ENCODE results near the gene PPFIA3.
"Not testable (repeated sequence)": the region's sequence is repeated elsewhere in the genome, so short reads cannot be mapped to it uniquely, and the experiment has no call there.

PPFIA3 gene

DNA sequence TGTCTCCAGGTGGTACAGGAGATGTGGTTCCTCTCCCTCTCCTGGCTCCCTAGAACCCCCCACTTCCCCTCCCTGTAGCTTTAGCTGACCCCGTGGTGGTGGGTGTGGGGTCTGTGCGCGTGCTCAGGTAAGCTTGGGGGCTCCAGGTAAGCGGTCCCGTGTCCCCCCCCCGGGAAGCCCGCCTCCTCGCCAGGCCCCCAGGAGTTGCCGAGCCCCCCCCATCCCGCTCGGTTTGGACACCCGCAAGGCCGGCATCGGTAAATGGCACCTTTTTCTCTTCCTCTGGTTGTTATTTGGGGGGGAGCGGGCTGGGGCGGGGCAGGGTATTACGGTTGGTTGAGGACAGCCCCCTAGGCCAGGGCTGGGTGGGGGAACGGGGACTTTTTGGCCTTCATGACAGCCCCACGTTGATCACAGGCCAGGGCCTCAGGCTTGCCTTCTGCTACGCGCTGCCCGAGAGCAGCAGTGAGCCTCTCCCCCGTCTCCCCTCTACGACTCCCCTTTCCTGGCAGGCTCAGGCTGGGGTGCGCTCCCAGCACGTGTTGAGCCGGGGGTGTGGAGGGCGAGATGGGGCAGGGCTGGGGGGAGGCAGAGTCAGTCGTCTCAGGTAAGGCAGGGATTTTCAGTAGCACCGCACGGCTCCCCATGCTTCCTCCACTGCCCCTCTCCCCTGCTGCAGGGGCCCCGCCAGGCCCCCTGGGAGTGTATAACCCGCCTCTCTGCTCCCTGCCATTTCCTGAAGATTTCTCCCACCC, 15.8 kb upstream of the PPFIA3 start:
- DNase-seq = no peak

DNA sequence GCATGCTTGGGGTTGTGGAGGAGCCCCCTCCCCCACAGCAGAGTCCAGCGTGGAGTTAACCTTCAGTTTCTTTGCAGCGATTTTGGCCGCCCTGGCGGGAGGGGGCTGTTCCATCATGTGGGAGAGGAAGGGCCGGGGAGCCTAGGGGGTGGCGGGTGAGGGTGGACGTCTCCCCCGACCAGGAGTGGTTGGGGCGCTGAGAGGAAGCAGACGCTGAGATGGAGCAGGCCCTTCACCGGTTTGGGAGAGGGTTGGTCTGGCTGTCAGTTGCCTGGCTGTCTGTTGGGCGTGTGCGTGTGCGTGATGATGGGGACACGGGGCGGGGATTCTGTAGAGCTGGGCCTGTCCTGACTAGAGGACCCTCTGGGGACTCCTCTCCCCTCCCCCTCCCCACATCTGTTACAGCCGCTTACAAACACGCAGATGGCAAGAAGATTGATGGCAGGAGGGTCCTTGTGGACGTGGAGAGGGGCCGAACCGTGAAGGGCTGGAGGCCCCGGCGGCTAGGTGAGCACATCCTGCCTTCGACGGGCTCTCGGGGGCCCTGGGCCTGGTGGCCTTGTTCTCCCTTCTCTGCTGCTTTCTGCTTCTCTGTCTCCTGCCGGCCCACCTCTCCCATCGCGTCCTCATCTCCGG, 15.0 kb upstream of the PPFIA3 start:
- DNase-seq = no peak

DNA sequence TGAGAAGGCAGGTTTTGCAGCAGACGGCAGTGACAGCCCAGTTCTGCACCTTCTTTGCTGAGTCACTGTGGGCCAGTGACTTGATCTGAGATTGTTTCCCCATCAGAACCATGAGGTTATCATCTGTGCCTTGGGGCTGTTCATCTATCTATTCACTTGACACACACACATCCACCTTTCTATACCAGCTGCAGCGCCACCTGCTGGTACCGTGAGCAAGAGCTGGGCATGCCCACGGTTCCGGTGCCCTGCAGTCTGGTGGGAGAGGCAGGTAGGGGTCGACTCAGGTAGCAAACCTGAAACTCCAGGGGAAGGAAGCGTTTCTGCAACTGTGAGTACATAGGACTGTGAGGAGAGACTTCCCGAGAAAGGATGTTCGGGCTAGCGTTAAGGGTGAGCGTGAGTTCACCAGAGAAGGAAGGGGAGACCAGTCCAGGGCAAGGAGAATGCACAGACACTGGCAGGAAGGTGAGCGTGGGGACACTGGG, 12.7 kb upstream of the PPFIA3 start:
- DNase-seq = peak; percentile 64

DNA sequence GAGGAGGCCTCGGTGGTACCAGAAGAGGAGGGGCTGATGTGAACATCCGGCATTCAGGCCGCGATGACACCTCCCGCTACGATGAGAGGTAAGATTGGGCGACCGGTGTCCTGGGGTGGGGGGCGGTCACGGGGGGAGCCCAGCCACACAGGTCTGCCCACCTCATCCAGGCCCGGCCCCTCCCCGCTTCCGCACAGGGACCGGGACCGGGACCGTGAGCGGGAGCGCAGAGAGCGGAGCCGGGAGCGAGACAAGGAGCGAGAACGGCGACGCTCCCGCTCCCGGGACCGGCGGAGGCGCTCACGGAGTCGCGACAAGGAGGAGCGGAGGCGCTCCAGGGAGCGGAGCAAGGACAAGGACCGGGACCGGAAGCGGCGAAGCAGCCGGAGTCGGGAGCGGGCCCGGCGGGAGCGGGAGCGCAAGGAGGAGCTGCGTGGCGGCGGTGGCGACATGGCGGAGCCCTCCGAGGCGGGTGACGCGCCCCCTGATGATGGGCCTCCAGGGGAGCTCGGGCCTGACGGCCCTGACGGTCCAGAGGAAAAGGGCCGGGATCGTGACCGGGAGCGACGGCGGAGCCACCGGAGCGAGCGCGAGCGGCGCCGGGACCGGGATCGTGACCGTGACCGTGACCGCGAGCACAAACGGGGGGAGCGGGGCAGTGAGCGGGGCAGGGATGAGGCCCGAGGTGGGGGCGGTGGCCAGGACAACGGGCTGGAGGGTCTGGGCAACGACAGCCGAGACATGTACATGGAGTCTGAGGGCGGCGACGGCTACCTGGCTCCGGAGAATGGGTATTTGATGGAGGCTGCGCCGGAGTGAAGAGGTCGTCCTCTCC, 11.5 kb upstream of the PPFIA3 start:
- no peak for DNase-seq

DNA sequence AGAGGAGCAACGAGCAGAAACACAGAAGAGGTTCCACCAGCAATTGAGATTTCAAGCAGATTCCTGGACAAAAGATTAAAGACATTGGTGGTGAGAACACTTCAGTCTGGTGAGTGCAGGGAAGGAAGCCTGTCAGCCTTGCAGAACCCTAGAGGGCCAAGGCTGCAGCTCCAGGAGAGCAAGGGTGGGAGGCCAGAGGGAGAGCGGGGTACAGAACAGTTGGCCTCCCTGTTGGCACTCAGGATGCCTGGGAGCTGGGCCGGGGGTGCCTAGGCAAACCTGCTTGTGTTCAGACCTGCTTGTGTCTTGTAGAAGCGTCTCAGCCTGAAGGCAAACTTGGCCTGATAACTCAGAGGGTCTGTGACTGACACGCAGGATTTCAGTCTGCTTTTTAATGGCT, 10.3 kb upstream of the PPFIA3 start:
- DNase-seq = no peak

DNA sequence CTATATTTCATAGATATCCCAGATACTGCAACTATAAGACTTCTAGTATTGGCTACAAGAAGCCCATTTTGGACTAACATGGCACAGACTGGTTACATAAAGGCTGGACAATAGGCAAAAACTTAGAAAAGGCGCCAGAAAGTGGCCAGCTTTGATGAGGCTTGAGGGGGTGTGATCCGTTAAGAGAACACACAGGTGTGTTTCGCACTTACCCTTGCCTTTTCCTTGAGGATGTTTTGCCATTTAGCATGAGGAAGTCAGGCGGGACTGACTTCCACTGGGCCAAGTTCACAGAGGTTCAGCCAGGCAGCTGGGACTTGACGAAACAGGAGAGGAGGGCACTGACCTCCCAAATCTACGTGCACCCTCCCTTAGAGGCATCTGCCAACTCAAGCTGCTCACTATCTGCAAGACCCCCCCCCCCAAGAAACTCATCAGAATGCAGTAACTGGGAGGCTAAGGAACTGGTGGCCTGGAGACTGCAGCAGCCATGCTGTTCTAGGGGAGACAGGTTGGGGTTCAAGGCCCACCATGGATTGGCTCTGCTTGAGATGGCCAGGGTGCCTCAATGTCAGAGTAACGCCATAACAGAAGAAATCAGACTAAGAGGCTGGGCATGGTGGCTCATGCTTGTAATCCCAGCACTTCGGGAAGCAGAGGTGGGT, 9.6 kb upstream of the PPFIA3 start:
- no peak for DNase-seq

DNA sequence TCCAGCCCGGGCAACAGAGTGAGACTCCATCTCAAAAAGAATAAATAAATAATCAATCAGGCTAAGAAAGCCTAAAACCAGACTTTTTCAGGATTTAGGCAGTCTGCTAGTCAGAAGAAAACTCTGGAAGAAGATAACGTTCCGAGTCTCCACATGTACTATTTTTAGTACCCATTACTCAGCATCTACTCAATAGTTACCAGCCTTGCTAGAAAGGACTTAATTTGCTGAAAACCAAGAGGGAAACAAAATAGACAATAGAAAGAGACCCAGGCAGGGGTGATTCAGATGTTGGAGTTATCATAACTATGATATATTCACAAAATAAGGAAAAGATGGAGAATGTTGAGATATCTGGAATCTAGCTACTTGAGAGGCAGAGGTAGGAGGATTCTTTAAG, 8.8 kb upstream of the PPFIA3 start:
- DNase-seq = no peak

DNA sequence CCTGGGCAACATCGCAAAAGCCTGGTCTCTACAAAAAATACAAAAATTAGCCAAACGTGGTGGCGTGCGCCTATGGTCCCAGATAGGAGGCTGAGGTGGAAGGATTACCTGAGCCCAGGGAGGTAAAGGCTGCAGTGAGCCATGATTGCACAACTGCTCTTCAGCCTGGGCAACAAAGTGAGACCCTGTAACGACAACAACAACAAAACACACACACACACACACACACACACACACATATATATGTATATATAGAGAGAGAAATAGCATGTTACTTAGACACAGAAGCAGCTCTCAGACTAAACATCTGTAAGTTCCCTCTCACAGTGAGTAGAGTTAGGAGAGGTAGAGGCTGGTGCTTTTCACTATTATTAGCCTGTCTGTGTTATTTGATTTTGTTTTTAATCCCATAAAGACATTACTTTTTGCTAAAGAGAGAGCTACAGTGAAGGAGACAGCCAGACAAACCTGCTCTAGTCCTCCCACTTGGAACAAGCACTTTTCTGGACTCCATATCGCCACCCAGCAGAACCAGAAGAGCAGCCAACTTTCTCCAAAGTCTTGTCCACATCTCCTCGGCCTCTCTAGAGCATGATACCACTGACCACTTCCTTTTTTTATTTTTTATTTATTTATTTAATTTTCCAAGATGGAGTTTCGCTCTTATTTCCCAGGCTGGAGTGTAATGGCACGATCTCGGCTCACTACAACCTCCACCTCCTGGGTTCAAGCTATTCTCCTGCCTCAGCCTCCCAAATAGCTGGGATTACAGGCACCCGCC, 7.9 kb upstream of the PPFIA3 start:
- DNase-seq = no peak

DNA sequence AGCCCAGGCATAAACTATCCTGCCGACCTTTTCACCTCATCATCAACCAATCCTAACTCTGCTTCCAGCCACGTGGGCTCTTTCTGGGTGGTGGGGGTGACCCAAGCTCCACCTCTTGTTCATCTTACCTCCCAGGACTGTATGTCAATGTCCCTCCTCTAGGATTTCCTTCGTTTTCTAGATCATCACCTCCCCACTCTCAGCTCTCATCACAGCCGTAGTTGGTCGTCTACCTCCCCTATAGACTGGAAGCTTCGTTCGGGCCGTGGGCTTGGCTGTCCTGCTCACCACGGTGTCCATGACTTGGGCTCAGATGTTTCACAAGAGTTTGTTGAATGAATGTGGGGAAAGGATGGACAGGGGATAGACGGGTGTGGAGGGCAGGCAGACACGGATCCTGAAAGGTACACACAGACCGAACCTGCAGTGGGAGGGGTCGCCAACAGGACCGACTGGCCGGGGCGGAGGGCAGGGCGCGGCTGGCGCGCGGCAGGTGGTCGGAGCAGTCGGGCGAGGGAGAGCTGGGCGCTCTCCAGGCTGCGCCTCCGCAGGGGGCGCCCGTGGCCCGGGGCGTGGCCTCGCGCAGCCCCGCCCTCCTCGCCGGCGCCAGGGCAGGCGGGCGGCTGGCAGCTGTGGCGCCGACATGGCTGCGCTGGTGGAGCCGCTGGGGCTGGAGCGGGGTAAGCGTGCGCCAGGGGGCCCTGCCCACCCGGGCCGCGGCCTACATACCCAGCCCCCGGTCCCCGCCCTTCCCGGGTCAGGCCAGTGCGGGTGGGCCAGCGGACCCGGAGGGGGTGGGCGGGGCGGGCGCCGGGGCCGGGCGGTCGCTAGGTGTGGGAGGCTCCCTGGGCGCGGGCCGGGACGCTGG, 5.3 kb upstream of the PPFIA3 start, which contains the start of gene LIN7B:
Gene LIN7B (plus strand): TSS at position 609 of the 868 bp plus-strand sequence. CDS start 35 bp downstream, at position 644.
- DNase-seq = peak; percentile 71

DNA sequence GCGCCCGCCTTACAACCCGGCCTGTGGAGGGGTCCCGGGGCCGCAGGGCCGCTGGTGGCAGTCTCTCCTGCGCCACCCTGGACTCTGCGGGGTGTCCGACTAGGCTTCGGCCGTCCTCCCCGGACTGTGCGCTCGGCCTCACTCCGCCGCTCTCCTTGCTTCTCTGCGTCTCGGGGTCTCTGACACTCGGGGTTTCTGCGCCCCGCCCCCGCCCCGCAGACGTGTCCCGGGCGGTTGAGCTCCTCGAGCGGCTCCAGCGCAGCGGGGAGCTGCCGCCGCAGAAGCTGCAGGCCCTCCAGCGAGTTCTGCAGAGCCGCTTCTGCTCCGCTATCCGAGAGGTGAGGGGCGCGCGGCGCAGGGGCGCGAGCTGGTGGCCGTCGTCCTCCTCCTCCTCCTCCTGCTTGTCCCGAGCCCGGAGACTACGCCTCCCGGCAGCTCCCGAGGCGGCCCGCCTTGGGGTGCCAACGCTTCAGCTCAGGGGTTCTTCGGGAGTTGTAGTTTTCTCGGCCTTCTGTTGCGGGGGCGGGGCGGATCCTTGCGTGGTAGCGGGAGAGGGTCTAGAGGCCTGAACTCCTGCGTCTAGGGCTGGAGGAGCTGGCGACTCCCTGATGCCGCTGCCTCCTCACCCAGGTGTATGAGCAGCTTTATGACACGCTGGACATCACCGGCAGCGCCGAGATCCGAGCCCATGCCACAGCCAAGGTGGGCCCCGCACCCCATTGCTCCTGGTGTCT, 4.5 kb upstream of the PPFIA3 start:
- no peak for DNase-seq

DNA sequence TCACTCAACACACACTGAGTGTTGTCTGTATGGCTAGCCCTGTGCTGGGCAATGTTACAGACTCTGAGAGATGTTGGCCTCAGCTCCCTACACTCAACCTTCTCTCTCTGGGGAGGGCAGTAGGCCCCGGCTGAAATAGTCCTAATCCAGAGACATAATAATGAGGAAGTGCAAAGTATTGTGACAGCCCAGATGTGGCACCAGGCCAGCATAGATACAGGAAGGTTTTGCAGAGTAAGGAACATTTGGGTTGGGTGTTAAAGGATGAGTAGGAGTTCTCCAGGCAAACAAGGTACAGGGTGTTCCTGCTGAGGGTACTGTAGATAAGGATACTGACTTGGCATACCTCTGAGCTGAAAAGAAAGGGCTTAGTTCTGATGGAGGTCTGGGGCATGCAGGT, 2.8 kb upstream of the PPFIA3 start:
- no peak for DNase-seq

DNA sequence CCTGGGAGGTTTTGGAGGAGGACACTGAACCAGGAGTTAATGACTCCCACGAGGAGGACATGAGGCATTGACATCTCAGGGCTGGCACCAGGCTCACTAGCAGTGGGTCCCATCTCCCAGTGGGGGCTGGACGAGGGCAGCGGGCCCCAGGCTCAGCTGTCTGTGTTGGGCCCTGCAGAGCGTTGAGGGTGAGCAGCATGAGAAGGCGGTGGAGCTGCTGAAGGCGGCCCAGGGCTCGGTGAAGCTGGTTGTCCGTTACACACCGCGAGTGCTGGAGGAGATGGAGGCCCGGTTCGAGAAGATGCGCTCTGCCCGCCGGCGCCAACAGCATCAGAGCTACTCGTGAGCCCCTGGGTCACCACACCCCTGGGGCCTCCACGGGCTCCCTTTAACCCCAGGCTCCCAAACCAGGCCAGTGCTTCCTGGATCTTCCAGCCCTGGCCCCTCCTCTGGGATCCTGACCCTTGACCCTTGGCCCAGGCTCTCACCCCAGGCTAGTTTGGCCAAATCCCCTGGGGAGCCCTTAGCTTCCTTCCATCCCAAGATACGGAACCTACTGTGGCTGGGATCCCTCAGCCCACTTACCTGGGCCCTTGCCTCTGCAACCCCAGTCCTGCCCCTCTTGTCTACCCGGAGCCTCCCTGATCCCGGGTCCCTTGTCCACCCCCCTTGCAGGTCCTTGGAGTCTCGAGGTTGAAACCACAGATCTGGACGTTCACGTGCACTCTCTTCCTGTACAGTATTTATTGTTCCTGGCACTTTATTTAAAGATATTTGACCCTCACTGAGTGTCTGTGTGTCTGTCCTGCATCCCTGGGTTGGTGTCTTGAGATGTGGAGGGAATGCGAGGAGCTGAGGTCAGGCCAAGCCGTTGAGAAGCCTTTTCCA, 1.4 kb upstream of the PPFIA3 start:
- DNase-seq = no peak

DNA sequence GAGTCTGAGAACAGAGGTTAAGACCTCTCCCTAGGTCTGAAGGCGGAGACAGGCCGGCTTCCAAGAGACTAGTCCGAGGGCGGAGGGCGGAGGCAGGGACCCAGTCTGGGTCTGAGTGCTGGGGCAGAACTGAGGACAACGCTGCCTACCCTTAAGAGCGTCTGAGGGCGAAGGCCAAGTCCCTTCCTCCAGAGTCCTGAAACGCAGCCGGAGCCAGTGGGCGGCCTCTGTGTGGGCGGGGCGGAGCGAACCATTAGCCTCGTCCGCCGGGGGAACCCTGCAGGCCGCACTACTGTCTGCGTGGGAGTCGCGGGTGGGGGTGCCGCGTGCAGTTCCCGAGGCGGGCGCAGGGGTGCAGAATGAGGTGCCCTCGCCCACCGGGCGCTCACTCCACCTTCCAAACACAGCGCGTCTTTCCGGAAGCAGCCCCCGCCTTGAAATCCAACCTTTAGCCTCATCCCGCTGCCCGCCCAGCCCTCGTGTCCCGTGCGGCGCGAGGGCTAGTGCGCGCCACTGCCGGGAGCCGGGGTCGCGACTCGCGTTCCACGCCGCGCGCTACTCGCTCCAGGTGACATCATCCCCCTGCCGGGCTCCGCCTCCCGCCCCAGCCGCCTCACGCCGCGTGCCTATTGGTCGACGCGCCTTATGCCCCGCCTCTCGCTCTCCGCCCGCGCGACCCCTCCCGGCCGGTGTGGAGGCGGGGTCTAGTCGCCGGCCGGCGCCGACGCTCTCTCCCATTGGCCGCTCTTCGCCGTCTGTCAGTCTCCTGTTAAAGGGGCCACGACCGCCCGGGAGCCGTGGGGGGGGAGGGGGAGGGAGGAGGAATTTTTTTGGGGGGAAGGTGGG, 556 bp upstream of the PPFIA3 start, which contains the start of gene C19orf73:
Gene C19orf73 (minus strand): TSS at position 579 of the 846 bp plus-strand sequence. CDS start 121 bp downstream, at position 458.
- peak; percentile 93 for DNase-seq

DNA sequence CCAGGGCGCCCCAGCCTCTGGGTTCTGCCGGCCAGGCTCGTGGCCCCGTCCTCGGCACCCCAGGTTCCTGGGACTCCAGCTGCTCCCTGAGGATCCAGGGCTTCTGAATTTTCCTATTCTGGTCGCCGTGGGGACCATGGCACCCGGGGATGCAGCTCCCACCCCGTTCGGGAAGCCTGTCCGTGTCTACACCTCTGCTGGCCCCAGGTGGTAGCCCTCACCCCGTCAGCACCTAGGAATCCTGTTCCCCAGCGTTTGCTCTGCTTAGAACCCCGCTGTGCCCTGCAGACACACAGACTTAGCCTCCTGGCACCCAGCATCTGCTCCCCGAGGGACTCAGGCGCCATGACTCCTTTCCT, 960 bp downstream of the PPFIA3 start:
- DNase-seq = no peak

DNA sequence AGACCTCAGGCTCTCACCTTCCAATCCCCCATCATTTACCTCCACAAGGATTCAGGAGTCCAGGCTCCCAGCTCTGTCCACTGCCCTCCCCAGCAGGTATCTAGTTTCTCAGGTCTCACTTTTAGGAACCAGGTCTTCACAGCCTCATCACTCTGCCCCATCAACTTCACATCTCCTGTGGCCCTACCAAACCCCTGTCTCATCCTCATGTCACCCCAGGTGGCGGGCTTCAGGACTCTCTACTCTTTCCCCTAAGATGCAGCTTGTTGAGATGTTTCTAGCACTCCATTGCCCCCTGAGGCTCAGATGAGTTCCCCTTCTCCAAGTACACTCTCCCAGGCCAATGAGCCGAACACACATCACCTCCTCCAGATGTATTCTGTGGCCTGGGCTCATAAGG, 1.5 kb downstream of the PPFIA3 start:
- DNase-seq = no peak

DNA sequence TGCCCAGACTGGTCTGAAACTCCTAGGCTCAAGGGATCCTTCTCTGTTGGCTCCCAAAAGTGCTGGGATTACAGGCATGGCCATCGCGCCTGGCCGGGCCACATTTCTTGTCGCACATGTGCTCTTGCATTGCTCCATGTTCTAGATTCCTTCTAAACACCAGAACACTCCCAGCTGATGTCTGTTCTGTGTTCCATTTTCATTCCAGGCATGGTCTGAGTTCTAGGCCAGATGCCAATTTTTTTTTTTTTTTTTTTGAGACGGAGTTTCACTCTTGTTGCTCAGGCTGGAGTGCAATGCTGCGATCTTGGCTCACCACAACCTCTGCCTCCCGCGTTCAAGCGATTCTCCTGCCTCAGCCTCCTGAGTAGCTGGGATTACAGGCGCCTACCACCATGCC, 2.5 kb downstream of the PPFIA3 start:
- DNase-seq = not testable (repeated sequence)

DNA sequence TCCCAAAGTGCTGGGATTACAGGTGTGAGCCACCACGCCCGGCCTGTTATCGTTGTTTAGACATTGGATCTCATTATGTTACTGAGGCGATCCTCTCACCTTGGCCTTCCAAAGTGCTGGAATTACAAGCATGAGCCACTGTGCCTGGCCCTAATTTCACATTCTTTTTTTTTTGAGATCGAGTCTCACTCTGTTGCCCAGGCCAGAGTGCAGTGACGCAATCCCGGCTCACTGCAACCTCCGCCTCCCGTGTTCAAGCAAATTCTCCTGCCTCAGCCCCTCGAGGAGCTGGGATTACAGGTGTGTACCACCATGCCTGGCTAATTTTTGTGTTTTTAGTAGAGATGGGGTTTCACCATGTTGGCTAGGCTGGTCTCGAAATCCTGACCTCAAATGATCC, 3.9 kb downstream of the PPFIA3 start:
- not testable (repeated sequence) for DNase-seq

All from T-helper 9 cell (primary cell).